Nephron (organoid): Measurements from ENCODE around the gene LGI1.
A peak's percentile ranks its signal among the peaks of the same experiment; 100 is the strongest.

Experiments used
- H3K27ac Mint-ChIP-seq, 3 experiments: 2 replicates each; pipeline ENCODE4 v1.8.0; 2020; ENCODE audit warnings: mixed read lengths in 3 of 3, mild to moderate bottlenecking in 2 of 3, moderate library complexity in 1 of 3
- H3K27me3 Mint-ChIP-seq: 2 replicates; pipeline ENCODE4 v1.8.0; 2021; ENCODE audit warnings: low read depth, mild to moderate bottlenecking, moderate library complexity, mixed read lengths
- H3K36me3 Mint-ChIP-seq: 2 replicates; pipeline ENCODE4 v1.8.0; 2020; ENCODE audit warnings: low read depth, mixed read lengths
- H3K4me1 Mint-ChIP-seq: 2 replicates; pipeline ENCODE4 v1.8.0; 2020; ENCODE audit warnings: mixed read lengths
- H3K4me3 Mint-ChIP-seq, 3 experiments: 2 replicates each; pipeline ENCODE4 v1.8.0; 2020; ENCODE audit warnings: mild to moderate bottlenecking in 3 of 3, mixed read lengths in 3 of 3, moderate library complexity in 2 of 3
- H3K9me3 Mint-ChIP-seq: 2 replicates; pipeline ENCODE4 v1.8.0; 2020; ENCODE audit warnings: mixed read lengths
- CTCF ChIP-seq, 3 experiments: fragments of 200-600 bp; sonication (generic); IDR thresholded peaks; one replicate each; pipeline ENCODE4 v1.5.0; 2021; ENCODE audit warnings: antibody characterized with exemption in 3 of 3; ENCODE audit not compliant: unreplicated experiment in 3 of 3

LGI1 gene

GRCh38 chr10:93813507-93814465, 56.0 kb downstream of the LGI1 start:
- Mint-ChIP-seq H3K27me3 (peaks cover 17% of the 10 kb centered on the region), H3K4me3 (no peak overlapping the region), H3K27ac (peak overlapping the region in 2 of 3 experiments; percentile 4 to 50), H3K36me3 (no peaks in the 10 kb centered on the region), H3K9me3 (no peaks in the 10 kb centered on the region), H3K4me1 (peaks cover 13% of the 10 kb centered on the region)
- TF ChIP-seq CTCF (IDR thresholded peaks at IDR 0.05; ENCODE audit: unreplicated experiment in 3 of 3), result peak; percentile 41 to 53 (median 47)

GRCh38 chr10:93815304-93816096, 57.8 kb downstream of the LGI1 start:
- Mint-ChIP-seq H3K36me3 (no peaks in the 10 kb centered on the region), H3K27me3 (peaks cover 17% of the 10 kb centered on the region), H3K4me3 (peak overlapping the region; percentile 0 to 28 (median 1)), H3K9me3 (peaks cover 4% of the 10 kb centered on the region), H3K4me1 (peaks cover 16% of the 10 kb centered on the region), H3K27ac (peak overlapping the region; percentile 16 to 42 (median 41))
- no peak for TF ChIP-seq CTCF (IDR thresholded peaks at IDR 0.05; ENCODE audit: unreplicated experiment in 3 of 3)

- Mint-ChIP-seq H3K27me3 (peaks cover 17% of the 10 kb centered on the region), H3K4me3 (peak overlapping the region in 2 of 3 experiments; percentile 8 to 44), H3K9me3 (peaks cover 4% of the 10 kb centered on the region), H3K36me3 (no peaks in the 10 kb centered on the region), H3K27ac (peak overlapping the region in 2 of 3 experiments; percentile 16 to 18), H3K4me1 (peaks cover 22% of the 10 kb centered on the region)
- TF ChIP-seq CTCF (IDR thresholded peaks at IDR 0.05; ENCODE audit: unreplicated experiment in 3 of 3), result peak; percentile 73 to 87 (median 81)
These were observed 58.5 kb downstream of the LGI1 start for GRCh38 chr10:93816123-93816747.

GRCh38 chr10:93818086-93818485, 60.4 kb downstream of the LGI1 start:
- Mint-ChIP-seq H3K4me3 (no peak overlapping the region), H3K9me3 (peaks cover 4% of the 10 kb centered on the region), H3K27me3 (peaks cover 17% of the 10 kb centered on the region), H3K4me1 (peaks cover 26% of the 10 kb centered on the region), H3K36me3 (no peaks in the 10 kb centered on the region), H3K27ac (no peak overlapping the region)
- TF ChIP-seq CTCF (IDR thresholded peaks at IDR 0.05; ENCODE audit: unreplicated experiment in 3 of 3), result no peak

GRCh38 chr10:93819520-93819919, 61.8 kb downstream of the LGI1 start:
- peaks cover 4% of the 10 kb centered on the region for H3K9me3 Mint-ChIP-seq
- H3K36me3 Mint-ChIP-seq, result no peaks in the 10 kb centered on the region
- H3K27me3 Mint-ChIP-seq, result peaks cover 17% of the 10 kb centered on the region
- no peak overlapping the region for H3K27ac Mint-ChIP-seq
- H3K4me1 Mint-ChIP-seq, result peaks cover 26% of the 10 kb centered on the region
- H3K4me3 Mint-ChIP-seq, result no peak overlapping the region
- TF ChIP-seq CTCF (IDR thresholded peaks at IDR 0.05; ENCODE audit: unreplicated experiment in 3 of 3), result no peak
